Fibroblast of skin of abdomen (primary cell): Measurements from ENCODE around the gene MSMO1.

Experiments used
- DNase-seq: peaks from one replicate; pipeline ENCODE4 v3.0.0-alpha.2; 2013

MSMO1 gene

DNA sequence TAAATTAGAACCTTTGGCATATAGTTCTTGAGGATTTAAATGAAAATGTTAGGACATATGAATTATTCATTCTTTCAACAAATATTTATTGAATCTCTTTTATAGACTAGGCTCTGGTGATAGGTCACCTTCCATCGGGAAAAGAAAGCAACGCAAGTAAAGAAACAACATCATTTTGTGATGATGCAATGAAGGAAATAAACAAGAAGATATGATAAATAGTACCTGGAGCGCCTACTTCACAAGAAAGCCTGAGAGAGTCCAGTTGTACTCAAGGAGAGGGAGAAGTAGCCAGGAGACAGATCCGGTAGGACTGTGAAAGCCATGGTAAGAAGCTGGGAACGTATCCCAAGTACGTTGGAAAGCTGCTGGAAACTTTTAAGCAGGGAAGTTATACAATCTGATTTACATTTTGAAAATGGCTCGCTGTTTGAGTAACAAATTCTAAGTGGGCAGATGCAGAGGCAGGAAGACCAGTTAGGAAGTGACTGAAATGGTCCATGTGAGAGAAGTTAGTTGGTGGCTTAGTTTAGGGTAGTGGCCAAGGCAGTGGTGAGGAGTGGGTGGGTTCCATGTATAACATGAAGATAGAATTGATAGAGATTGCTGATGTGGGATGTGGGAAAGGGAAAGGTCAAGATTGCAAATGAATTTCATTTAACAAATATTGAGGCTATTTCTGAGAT, 33.7 kb downstream of the MSMO1 start:
- no peak for DNase-seq

GRCh38 chr4:165361810-165362209, 34.3 kb downstream of the MSMO1 start:
- no peak for DNase-seq

GRCh38 chr4:165364452-165365080, 37.1 kb downstream of the MSMO1 start:
- peak; percentile 28 for DNase-seq

DNA sequence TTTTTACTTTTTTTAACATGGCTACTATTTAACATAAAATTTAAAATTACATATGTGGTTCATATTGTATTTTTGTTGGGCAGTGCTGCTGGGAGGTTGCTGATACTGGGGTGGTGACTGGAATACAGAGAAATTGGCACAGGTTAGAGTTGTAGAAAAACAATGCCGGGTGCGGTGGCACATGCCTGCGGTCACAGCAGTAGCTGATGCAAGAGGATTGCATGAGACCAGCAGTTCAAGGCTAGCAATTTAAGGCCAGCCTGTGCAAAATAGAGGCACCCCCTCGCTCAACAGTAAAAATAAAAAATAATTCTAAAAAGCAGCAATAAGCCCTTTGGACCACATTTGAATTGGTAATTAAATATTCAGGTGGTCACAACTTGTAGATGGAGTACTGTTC, 39.6 kb downstream of the MSMO1 start:
- no peak for DNase-seq

- no peak for DNase-seq
These were observed 40.6 kb downstream of the MSMO1 start for GRCh38 chr4:165368114-165368513.

DNA sequence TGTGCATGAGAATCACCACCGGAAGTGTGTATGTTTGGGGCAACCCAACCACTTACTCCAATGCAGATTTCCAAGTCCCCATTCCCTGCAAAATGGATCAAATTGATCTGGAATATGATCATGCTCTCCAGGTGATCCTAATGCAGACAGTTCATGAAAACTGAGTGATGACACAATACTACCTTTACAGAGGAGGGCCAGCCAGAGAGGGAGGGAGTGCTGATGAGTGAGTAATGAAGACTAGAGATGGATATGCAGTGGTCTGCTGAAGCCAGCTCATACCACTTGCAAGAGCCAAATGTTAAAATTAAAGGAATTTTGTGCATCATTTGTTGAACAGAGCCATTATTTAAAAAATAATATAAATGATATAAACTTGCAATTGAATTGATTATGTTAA, 41.1 kb downstream of the MSMO1 start:
- no peak for DNase-seq

DNA sequence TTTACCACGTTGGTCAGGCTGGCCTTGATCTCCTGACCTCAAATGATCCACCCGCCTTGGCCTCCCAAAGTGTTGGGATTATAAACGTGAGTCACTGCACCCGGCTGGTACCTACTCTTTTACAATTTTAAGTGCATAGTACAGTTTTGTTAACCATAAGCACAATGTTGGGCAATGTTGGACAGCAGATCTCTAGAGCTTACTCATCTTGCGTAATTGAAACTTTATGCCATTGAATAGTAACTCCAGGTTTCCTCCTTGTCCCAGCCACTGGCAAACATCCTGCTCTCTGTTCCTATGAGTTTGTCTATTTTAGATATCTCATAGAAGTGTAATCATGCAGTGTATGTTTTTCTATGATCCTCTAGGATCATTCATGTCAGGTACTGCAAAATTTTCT, 42.1 kb downstream of the MSMO1 start:
- DNase-seq: no peak

GRCh38 chr4:165370530-165370929, 43.1 kb downstream of the MSMO1 start:
- DNase-seq: no peak

DNA sequence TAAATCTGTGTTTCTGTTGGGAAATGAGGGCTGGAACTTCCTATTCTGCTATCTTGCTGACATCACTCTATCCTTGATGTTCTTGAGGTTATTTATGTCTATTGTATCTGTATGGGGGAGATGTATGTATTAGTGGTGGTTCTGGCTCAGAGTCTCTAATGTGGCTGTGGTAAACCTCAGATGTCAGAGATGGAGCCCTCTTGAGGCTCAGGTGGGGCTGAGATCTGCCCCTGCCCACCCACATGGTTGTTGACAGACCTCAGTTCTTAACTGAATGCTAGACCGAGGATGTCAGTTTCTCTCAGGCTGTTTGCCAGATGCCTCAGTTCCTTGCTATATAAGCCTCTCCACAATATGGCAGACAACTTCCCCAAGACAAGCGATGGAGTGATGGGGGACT, 48.0 kb downstream of the MSMO1 start:
- no peak for DNase-seq

GRCh38 chr4:165378398-165378744, 50.9 kb downstream of the MSMO1 start:
- DNase-seq: no peak

DNA sequence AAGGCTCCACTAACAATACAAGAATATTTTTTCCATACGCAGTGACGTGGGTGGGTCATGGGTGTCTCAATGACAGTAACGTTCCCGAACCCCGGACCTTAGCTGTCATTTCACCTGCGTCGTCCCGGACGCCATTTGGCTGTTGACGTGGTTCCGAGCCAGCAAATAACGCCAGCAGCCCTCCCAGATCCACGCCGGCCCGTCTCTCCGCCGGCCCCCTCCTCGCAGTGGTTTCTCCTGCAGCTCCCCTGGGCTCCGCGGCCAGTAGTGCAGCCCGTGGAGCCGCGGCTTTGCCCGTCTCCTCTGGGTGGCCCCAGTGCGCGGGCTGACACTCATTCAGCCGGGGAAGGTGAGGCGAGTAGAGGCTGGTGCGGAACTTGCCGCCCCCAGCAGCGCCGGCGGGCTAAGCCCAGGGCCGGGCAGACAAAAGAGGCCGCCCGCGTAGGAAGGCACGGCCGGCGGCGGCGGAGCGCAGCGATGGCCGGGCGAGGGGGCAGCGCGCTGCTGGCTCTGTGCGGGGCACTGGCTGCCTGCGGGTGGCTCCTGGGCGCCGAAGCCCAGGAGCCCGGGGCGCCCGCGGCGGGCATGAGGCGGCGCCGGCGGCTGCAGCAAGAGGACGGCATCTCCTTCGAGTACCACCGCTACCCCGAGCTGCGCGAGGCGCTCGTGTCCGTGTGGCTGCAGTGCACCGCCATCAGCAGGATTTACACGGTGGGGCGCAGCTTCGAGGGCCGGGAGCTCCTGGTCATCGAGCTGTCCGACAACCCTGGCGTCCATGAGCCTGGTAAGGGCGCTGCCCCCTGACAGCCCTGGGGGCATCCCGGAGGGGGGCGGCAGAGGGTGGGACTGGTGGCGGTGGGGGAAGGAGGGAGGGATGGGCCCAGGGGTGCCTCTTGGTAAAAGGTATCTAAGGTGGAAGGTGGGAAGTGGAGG, 51.5 kb downstream of the MSMO1 start, which contains the start of gene CPE:
CPE (plus strand) TSS at position 264 of the 933 bp plus-strand sequence; CDS start at position 478, 214 bp downstream.
- DNase-seq: peak; percentile 82

GRCh38 chr4:165379678-165380064, 52.2 kb downstream of the MSMO1 start:
- no peak for DNase-seq

DNA sequence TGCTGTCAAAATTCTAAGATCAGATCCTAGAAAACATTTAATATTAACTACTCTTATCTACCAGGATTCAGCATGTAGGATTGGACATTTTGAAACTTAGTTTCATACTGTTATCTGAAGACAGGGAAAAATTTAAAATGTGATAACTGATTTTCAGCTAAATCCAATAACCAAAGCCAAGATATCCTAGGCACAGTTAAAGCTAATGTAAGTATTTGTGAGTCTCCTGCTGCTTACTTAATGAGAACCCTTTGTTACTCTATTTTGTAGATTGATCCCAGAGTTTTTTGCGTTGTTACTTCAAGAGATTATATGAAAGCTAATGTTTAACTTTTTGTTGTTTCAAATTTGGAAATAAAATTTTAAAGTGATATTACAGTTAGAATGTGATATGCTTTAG, 53.3 kb downstream of the MSMO1 start:
- DNase-seq: no peak

DNA sequence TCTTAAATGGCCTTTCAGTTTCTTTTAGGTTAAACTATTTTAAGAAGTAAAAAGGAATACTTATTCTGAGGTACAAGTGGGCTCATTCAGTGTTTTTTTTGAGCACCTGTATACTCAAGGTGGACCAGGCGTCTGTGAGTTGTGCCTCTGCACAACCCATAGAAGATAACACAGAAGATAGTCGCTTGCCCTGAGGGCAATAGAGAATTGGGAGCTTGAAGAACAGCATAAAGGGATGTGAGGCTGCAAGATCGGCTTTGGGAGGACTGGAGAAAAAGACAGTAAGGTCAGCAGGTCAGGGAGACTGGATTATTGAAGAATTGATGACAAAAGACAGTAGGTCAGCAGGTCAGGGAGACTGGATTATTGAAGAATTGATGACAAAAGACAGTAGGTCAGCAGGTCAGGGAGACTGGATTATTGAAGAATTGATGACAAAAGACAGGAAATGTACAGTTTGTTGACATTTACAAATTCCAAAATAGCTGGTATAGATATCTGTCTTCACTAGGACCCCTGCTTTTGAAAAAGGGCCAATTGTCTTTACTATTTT, 54.4 kb downstream of the MSMO1 start:
- DNase-seq: no peak

DNA sequence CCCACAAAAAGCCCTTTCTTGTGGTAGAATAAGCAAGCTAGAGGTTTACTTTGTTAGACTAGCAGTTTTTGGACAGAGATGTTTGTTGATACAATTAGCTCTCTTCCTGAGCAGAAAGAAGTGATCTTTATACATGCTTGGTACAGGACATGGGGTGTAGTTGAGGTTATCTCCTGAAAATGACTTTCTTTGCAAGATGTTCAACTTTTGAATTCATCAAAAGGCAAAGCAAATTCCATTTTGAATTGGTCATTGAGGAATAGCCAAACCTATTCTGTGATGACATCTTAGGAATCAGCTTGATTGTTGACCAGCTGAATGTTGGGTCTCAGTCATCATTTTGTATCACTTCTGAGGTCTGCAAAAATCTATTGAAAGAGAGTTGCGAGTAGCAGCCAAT, 55.2 kb downstream of the MSMO1 start:
- no peak for DNase-seq

GRCh38 chr4:165383591-165384073, 56.2 kb downstream of the MSMO1 start:
- peak; percentile 42 for DNase-seq

- DNase-seq: no peak
These were observed 56.7 kb downstream of the MSMO1 start for GRCh38 chr4:165384186-165384585.

DNA sequence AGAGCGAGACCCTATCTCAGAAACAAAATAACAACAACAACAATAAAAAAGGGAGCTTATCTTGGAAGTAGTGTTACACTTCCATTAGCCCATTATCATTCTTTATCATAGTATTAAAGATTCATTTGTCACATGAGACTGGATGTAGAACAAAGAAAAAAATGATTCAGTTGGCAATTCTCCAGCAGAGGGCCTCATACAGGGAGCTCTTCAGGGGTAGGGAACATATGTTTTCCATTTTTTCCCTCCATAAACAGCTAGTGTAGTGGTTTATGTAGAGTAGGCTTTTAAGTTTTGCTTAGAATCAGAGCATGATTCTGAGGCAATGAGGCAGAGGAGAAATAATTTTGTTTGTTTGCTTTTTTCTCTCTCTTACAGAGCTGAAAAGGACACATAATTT, 57.1 kb downstream of the MSMO1 start:
- peak; percentile 85 for DNase-seq

GRCh38 chr4:165385126-165385525, 57.7 kb downstream of the MSMO1 start:
- DNase-seq: no peak

GRCh38 chr4:165386328-165386727, 58.9 kb downstream of the MSMO1 start:
- no peak for DNase-seq

- no peak for DNase-seq
These were observed 61.3 kb downstream of the MSMO1 start for GRCh38 chr4:165388756-165389155.
